Activated naive CD4-positive, alpha-beta T cell treated with anti-CD3 and anti-CD28 coated beads, Interleukin-2, amount 10 ng/mL, durations not matched to agents 7 days and 5 days (primary cell): ENCODE measurements around the gene LPCAT2.

ENCODE experiments used
- CTCF ChIA-PET: fragments of 350-600 bp; sonication (Branson Sonifier 250); formaldehyde crosslinking; loops from one replicate; lab custom pipeline; 2021; ENCODE audit warnings: antibody characterized with exemption; lab: Charles Lee
- DNase-seq: peaks from one replicate; pipeline ENCODE4 v3.0.0-alpha.2; 2020
- H3K27ac Mint-ChIP-seq: one replicate; pipeline ENCODE4 v1.8.0; 2021; ENCODE audit warnings: mild to moderate bottlenecking, moderate library complexity, mixed read lengths
- H3K27me3 Mint-ChIP-seq: one replicate; pipeline ENCODE4 v1.8.0; 2021; ENCODE audit warnings: mild to moderate bottlenecking, mixed read lengths
- H3K36me3 Mint-ChIP-seq: one replicate; pipeline ENCODE4 v1.8.0; 2021; ENCODE audit warnings: mixed read lengths
- H3K4me1 Mint-ChIP-seq: one replicate; pipeline ENCODE4 v1.8.0; 2021; ENCODE audit warnings: mixed read lengths
- H3K4me3 Mint-ChIP-seq: one replicate; pipeline ENCODE4 v1.8.0; 2021; ENCODE audit warnings: mild to moderate bottlenecking, moderate library complexity, mixed read lengths
- H3K9me3 Mint-ChIP-seq: one replicate; pipeline ENCODE4 v1.8.0; 2021; ENCODE audit warnings: mixed read lengths

LPCAT2 gene

GRCh38 chr16:55474821-55475220 lies 34.1 kb upstream of the LPCAT2 start:
- Mint-ChIP-seq H3K36me3 (no peaks in the 10 kb centered on the region), H3K27me3 (peaks cover 28% of the 10 kb centered on the region), H3K4me1 (peaks cover 2% of the 10 kb centered on the region), H3K4me3 (no peak overlapping the region), H3K9me3 (no peaks in the 10 kb centered on the region), H3K27ac (no peak overlapping the region)
- CTCF ChIA-PET, result interaction anchor here (1.7 kb wide), 1 partner anchor 10 kb away, joined by 5 read pairs; no protein-coding TSS in a partner anchor
- DNase-seq, result no peak

DNA sequence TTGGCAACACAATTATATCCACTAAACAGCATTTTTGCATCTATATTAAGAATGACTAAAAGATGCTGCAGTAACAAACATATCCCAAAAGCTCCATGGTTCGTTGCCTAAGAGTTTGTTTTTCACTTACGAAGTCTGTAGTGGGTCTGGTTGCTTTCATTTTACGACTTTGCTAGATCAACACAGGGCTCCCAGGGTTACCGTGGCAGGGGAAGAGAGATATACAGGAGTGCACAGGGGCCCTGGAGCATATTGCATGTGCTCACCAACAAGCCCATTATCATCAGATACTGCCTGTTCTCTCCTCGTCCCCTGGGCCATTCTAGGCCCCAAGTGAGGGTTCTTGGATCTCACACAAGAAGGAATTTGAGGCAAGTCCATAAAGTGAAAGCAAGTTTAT lies 33.0 kb upstream of the LPCAT2 start:
- H3K27ac Mint-ChIP-seq, result no peak overlapping the region
- no peaks in the 10 kb centered on the region for H3K36me3 Mint-ChIP-seq
- CTCF ChIA-PET, result interaction anchor here (1.7 kb wide), 1 partner anchor 11 kb away, joined by 5 read pairs; no protein-coding TSS in a partner anchor
- peaks cover 39% of the 10 kb centered on the region for H3K27me3 Mint-ChIP-seq
- H3K4me1 Mint-ChIP-seq, result peaks cover 2% of the 10 kb centered on the region
- DNase-seq, result no peak
- no peaks in the 10 kb centered on the region for H3K9me3 Mint-ChIP-seq
- H3K4me3 Mint-ChIP-seq, result no peak overlapping the region

DNA sequence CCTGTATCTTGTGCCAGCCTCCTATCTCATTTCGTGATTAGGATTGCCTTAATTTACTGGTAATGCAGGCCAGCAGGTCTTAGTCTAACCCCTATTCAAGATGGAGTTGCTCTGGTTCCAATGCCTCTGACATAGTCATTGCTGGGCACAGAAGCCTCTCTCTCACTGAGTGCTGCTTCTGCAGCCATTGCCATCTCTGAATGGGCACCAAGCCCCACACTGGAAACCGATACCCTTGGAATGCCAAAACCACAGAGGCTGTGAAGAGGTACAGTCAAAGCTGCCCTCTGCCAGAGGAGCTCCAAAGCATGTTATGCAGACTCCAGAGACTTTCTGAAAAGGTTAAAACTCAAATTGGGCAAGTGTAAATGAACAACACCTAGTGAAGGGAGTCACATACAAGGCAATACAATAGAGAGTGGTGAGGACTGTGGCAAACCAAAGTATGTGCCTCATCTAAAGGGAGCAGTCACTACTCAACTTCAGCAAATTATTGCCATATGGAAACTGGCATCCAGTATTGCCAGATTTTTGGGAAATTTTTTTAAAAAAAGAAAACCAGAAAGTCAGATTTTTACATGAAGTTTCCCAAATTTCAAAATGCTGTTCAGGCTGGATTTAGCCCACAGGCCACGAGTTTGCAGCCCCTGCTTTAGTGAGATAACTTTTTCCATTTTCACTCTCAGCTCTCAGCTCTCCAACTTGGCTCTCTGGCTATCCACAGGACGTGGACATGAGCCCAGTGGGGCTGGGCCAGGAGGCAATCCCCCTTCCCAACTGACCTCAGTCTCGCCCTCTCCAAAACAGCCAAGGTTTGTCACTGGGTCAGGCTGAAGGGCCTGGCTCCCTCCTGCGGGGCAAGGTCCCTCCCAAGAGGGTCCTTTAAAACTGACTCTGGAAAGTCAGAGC lies 32.0 kb upstream of the LPCAT2 start:
- Mint-ChIP-seq H3K27me3 (peaks cover 43% of the 10 kb centered on the region), H3K36me3 (no peaks in the 10 kb centered on the region), H3K9me3 (no peaks in the 10 kb centered on the region), H3K4me1 (peaks cover 2% of the 10 kb centered on the region), H3K27ac (no peak overlapping the region), H3K4me3 (no peak overlapping the region)
- CTCF ChIA-PET, result no interaction called here
- no peak for DNase-seq

DNA sequence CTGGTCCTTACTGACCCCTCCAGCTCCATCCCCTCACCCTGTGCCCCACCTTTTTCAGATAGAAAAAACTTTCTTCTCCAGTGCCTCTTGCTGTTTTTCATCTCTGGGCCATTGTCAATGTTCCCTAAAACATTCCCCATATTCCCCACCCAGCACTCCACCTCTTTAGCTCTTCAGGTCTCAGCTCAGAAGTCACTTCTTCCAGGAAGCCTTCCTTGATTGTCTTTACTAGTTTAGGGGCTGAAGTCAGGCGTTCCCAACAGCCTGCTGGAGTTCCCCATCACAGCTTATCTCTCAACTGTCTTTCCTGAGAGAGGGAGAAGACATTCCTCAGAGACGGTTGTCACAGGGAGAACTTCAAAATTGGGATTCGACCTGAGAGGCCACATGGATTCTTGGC lies 31.1 kb upstream of the LPCAT2 start:
- Mint-ChIP-seq H3K9me3 (no peaks in the 10 kb centered on the region), H3K36me3 (no peaks in the 10 kb centered on the region), H3K4me1 (peaks cover 2% of the 10 kb centered on the region), H3K27ac (no peak overlapping the region), H3K4me3 (no peak overlapping the region), H3K27me3 (peaks cover 43% of the 10 kb centered on the region)
- DNase-seq, result no peak
- CTCF ChIA-PET, result interaction anchor here (0.7 kb wide), 1 partner anchor 13 kb away, joined by 3 read pairs; no protein-coding TSS in a partner anchor

GRCh38 chr16:55478827-55479429 lies 29.9 kb upstream of the LPCAT2 start, which contains the start of gene MMP2:
MMP2 (plus strand) TSS chr16:55479198; CDS start chr16:55479480, 282 bp downstream.
- peaks cover 43% of the 10 kb centered on the region for H3K27me3 Mint-ChIP-seq
- H3K4me3 Mint-ChIP-seq, result no peak within 1 kb of the TSS
- no peaks in the 10 kb centered on the region for H3K36me3 Mint-ChIP-seq
- H3K27ac Mint-ChIP-seq, result no peak within 1 kb of the TSS
- CTCF ChIA-PET, result no interaction called here
- DNase-seq, result no peak
- peaks cover 2% of the 10 kb centered on the region for H3K4me1 Mint-ChIP-seq
- no peaks in the 10 kb centered on the region for H3K9me3 Mint-ChIP-seq

GRCh38 chr16:55479430-55480140 lies 29.3 kb upstream of the LPCAT2 start:
- H3K9me3 Mint-ChIP-seq, result no peaks in the 10 kb centered on the region
- H3K27me3 Mint-ChIP-seq, result peaks cover 43% of the 10 kb centered on the region
- CTCF ChIA-PET, result interaction anchor here (0.8 to 1.9 kb wide), 2 partner anchors 8 to 14 kb away, joined by 3 to 6 read pairs; no protein-coding TSS in a partner anchor
- DNase-seq, result no peak
- no peaks in the 10 kb centered on the region for H3K36me3 Mint-ChIP-seq
- no peak overlapping the region for H3K4me3 Mint-ChIP-seq
- H3K4me1 Mint-ChIP-seq, result peaks cover 2% of the 10 kb centered on the region
- H3K27ac Mint-ChIP-seq, result no peak overlapping the region

DNA sequence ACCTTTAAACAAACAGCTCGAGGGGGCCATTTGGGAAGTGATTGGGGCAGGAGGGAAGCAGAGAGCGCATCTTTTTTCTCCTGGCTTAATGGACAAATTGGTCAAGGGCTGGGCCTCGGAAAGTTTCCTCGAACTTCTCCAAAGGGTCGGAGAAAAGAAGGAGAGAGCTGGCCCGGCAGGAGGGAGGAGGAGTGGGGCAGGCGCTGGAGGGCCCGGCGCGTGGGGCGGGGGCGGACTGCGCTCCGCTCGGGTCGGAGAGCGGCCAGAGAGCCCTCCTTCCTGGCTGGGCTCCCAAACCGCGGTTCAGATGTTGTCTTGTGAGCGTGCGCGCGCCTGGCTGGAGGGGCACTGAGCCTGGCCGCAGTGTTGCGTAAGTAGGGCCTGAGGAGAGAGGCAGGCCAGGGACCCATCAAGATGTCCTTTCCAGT lies 28.6 kb upstream of the LPCAT2 start:
- DNase-seq, result no peak

DNA sequence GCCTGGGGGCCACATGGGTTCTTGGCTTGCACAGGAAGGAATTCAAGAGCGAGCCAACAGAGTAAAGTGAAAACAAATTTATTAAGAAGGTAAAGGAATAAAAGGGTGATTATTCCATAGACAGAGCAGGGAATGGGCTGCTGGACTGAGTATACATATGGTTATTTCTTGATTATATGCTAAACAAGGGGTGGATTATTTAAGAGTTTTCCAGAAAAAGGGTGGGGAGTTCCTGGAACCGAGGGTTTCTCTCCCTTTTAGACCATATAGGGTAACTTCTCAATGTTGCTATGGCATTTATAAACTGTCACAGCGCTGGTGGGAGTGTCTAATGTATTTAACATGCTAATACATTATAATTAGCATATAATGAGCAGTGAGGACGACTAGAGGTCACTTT lies 27.8 kb upstream of the LPCAT2 start:
- Mint-ChIP-seq H3K27me3 (peaks cover 43% of the 10 kb centered on the region), H3K36me3 (no peaks in the 10 kb centered on the region), H3K9me3 (no peaks in the 10 kb centered on the region), H3K4me1 (peaks cover 2% of the 10 kb centered on the region), H3K27ac (no peak overlapping the region), H3K4me3 (no peak overlapping the region)
- CTCF ChIA-PET, result interaction anchor here (1.9 kb wide), 1 partner anchor 16 kb away, joined by 6 read pairs; no protein-coding TSS in a partner anchor
- no peak for DNase-seq

More for the DNA sequence above, 28.6 kb upstream of the LPCAT2 start:
- Mint-ChIP-seq H3K36me3 (no peaks in the 10 kb centered on the region), H3K27me3 (peaks cover 43% of the 10 kb centered on the region), H3K27ac (no peak overlapping the region), H3K4me3 (no peak overlapping the region), H3K9me3 (no peaks in the 10 kb centered on the region), H3K4me1 (peaks cover 2% of the 10 kb centered on the region)
- CTCF ChIA-PET, result interaction anchor here (0.8 to 1.9 kb wide), 2 partner anchors 9 to 15 kb away, joined by 3 to 6 read pairs; no protein-coding TSS in a partner anchor

- peaks cover 2% of the 10 kb centered on the region for H3K4me1 Mint-ChIP-seq
- H3K36me3 Mint-ChIP-seq, result no peaks in the 10 kb centered on the region
- H3K4me3 Mint-ChIP-seq, result no peak overlapping the region
- H3K27me3 Mint-ChIP-seq, result peaks cover 43% of the 10 kb centered on the region
- no peak overlapping the region for H3K27ac Mint-ChIP-seq
- H3K9me3 Mint-ChIP-seq, result no peaks in the 10 kb centered on the region
- CTCF ChIA-PET, result no interaction called here
- no peak for DNase-seq
Measured at GRCh38 chr16:55482056-55482455, 26.8 kb upstream of the LPCAT2 start.

GRCh38 chr16:55487048-55487803 lies 21.6 kb upstream of the LPCAT2 start:
- no peaks in the 10 kb centered on the region for H3K27me3 Mint-ChIP-seq
- CTCF ChIA-PET, result no interaction called here
- H3K4me3 Mint-ChIP-seq, result no peak overlapping the region
- no peak for DNase-seq
- H3K36me3 Mint-ChIP-seq, result no peaks in the 10 kb centered on the region
- no peak overlapping the region for H3K27ac Mint-ChIP-seq
- no peaks in the 10 kb centered on the region for H3K9me3 Mint-ChIP-seq
- no peaks in the 10 kb centered on the region for H3K4me1 Mint-ChIP-seq

DNA sequence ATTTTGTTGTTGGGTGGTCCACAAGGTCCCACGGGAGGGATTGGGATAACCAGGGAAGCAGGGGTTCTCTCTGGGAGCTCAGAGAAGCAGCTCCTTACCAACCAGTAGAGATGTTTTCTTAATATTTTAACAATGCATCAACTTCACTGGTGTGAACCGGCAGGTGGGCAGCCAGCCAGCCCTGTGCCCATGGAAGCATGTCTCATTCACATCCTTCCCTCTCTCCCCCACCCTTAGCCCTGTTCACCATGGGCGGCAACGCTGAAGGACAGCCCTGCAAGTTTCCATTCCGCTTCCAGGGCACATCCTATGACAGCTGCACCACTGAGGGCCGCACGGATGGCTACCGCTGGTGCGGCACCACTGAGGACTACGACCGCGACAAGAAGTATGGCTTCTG lies 20.6 kb upstream of the LPCAT2 start:
- H3K27me3 Mint-ChIP-seq, result no peaks in the 10 kb centered on the region
- no peaks in the 10 kb centered on the region for H3K4me1 Mint-ChIP-seq
- no peaks in the 10 kb centered on the region for H3K9me3 Mint-ChIP-seq
- H3K4me3 Mint-ChIP-seq, result no peak overlapping the region
- no peaks in the 10 kb centered on the region for H3K36me3 Mint-ChIP-seq
- no peak for DNase-seq
- CTCF ChIA-PET, result no interaction called here
- H3K27ac Mint-ChIP-seq, result no peak overlapping the region

GRCh38 chr16:55489119-55489955 lies 19.5 kb upstream of the LPCAT2 start:
- no peaks in the 10 kb centered on the region for H3K36me3 Mint-ChIP-seq
- no peaks in the 10 kb centered on the region for H3K27me3 Mint-ChIP-seq
- H3K4me1 Mint-ChIP-seq, result no peaks in the 10 kb centered on the region
- no peaks in the 10 kb centered on the region for H3K9me3 Mint-ChIP-seq
- no peak overlapping the region for H3K27ac Mint-ChIP-seq
- no peak for DNase-seq
- CTCF ChIA-PET, result interaction anchor here (1.6 kb wide), 1 partner anchor 24 kb away, joined by 5 read pairs; no protein-coding TSS in a partner anchor
- H3K4me3 Mint-ChIP-seq, result no peak overlapping the region

DNA sequence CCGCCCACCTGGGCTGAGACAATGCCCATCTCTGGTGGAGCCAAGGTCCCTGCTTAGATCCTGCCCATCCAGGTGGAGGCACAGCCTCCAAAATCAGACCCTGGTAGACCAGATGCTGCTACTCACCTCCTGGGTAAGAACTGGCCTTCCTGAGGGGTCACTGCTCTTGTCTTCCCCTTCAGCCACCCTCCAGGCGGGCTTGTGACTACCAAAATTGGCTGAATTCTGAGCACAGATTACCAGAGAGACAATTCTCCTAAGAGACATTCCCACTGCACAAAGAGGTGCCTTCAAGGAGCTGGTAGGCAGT lies 19.0 kb upstream of the LPCAT2 start:
- no peaks in the 10 kb centered on the region for H3K9me3 Mint-ChIP-seq
- no peak overlapping the region for H3K4me3 Mint-ChIP-seq
- CTCF ChIA-PET, result interaction anchor here (1.6 kb wide), 1 partner anchor 25 kb away, joined by 5 read pairs; no protein-coding TSS in a partner anchor
- DNase-seq, result no peak
- H3K27me3 Mint-ChIP-seq, result no peaks in the 10 kb centered on the region
- H3K27ac Mint-ChIP-seq, result no peak overlapping the region
- no peaks in the 10 kb centered on the region for H3K4me1 Mint-ChIP-seq
- no peaks in the 10 kb centered on the region for H3K36me3 Mint-ChIP-seq
